ENCODE data around the gene CDC42EP4. TPM values are rescaled to one million over a fixed set of nuclear protein-coding genes. Genes with fewer than 3 reads are reported as not detected.
"Not testable (repeated sequence)": the region's sequence is repeated elsewhere in the genome, so short reads cannot be mapped to it uniquely, and the experiment has no call there.

Gene CDC42EP4
- total and polyA plus RNA-seq, 2 experiments from 2014 or later: 62.4 to 82.7 TPM

GRCh38 chr17:73315471-73315870, 3.7 kb upstream of the CDC42EP4 start:
- no peaks in the 10 kb centered on the region for H3K9me3 ChIP-seq (ENCODE audit: low read depth)
- H4K20me1 ChIP-seq (ENCODE audit: insufficient read depth, poor library complexity, severe bottlenecking): no peaks in the 10 kb centered on the region
- no peaks in the 10 kb centered on the region for H3K27me3 ChIP-seq
- no peaks in the 10 kb centered on the region for H3K9me2 ChIP-seq (replicated peaks; ENCODE audit: insufficient read depth)
- 36% methylated on average over 5 of the region's 5 CpGs for WGBS (ENCODE audit: low lambda C conversion rate, missing lambda C conversion rate)
- H3K27ac ChIP-seq: peak overlapping the region; percentile 37
- no peak for TF ChIP-seq EZH2 (IDR thresholded peaks at IDR 0.05; ENCODE audit: borderline replicate concordance)
- no peak for TF ChIP-seq EZH2phosphoT487 (IDR thresholded peaks at IDR 0.05; ENCODE audit: low read depth, severe bottlenecking, unreplicated experiment)
- TF ChIP-seq CTCF (IDR thresholded peaks at IDR 0.05; ENCODE audit: poor library complexity): no peak
- H3K4me1 ChIP-seq (ENCODE audit: insufficient read depth): peaks cover 32% of the 10 kb centered on the region
- no peak overlapping the region for H2AFZ ChIP-seq
- H3K36me3 ChIP-seq (replicated peaks; ENCODE audit: insufficient read depth, low read depth): no peaks in the 10 kb centered on the region
- peaks cover 5% of the 10 kb centered on the region for H3K79me2 ChIP-seq
- no peak overlapping the region for H3K4me2 ChIP-seq
- DNase-seq (ENCODE audit: low spot score): no peak
- no peak overlapping the region for H3K4me3 ChIP-seq

GRCh38 chr17:73313526-73314127, 1.8 kb upstream of the CDC42EP4 start:
- no peak overlapping the region for H3K27ac ChIP-seq
- TF ChIP-seq EZH2phosphoT487 (IDR thresholded peaks at IDR 0.05; ENCODE audit: low read depth, severe bottlenecking, unreplicated experiment): no peak
- no peak for TF ChIP-seq CTCF (IDR thresholded peaks at IDR 0.05; ENCODE audit: poor library complexity)
- no peak for TF ChIP-seq EZH2 (IDR thresholded peaks at IDR 0.05; ENCODE audit: borderline replicate concordance)
- H3K4me1 ChIP-seq (ENCODE audit: insufficient read depth): peaks cover 33% of the 10 kb centered on the region
- H3K9me3 ChIP-seq (ENCODE audit: low read depth): no peaks in the 10 kb centered on the region
- no peak overlapping the region for H3K4me3 ChIP-seq
- no peaks in the 10 kb centered on the region for H3K27me3 ChIP-seq
- H2AFZ ChIP-seq: no peak overlapping the region
- no peaks in the 10 kb centered on the region for H3K9me2 ChIP-seq (replicated peaks; ENCODE audit: insufficient read depth)
- H3K36me3 ChIP-seq (replicated peaks; ENCODE audit: insufficient read depth, low read depth): no peaks in the 10 kb centered on the region
- H3K4me2 ChIP-seq: no peak overlapping the region
- DNase-seq (ENCODE audit: low spot score): no peak
- WGBS (ENCODE audit: low lambda C conversion rate, missing lambda C conversion rate): 75% methylated on average over 8 of the region's 8 CpGs
- H4K20me1 ChIP-seq (ENCODE audit: insufficient read depth, poor library complexity, severe bottlenecking): no peaks in the 10 kb centered on the region
- H3K79me2 ChIP-seq: peaks cover 23% of the 10 kb centered on the region

GRCh38 chr17:73312887-73313286, 1.1 kb upstream of the CDC42EP4 start:
- H3K9me2 ChIP-seq (replicated peaks; ENCODE audit: insufficient read depth); H4K20me1 ChIP-seq (ENCODE audit: insufficient read depth, poor library complexity, severe bottlenecking); H3K27me3 ChIP-seq; H3K9me3 ChIP-seq (ENCODE audit: low read depth); H3K36me3 ChIP-seq (replicated peaks; ENCODE audit: insufficient read depth, low read depth); H3K4me3 ChIP-seq; DNase-seq (ENCODE audit: low spot score): not testable (repeated sequence)
- H3K4me1 ChIP-seq (ENCODE audit: insufficient read depth): peaks cover 31% of the 10 kb centered on the region
- peaks cover 30% of the 10 kb centered on the region for H3K79me2 ChIP-seq
- WGBS (ENCODE audit: low lambda C conversion rate, missing lambda C conversion rate): 74% methylated on average over 11 of the region's 11 CpGs
- H3K27ac ChIP-seq: peak overlapping the region; percentile 96
- H3K4me2 ChIP-seq: peak overlapping the region; percentile 85
- peak overlapping the region; percentile 58 for H2AFZ ChIP-seq

- Histone ChIP-seq H3K79me2 (peaks cover 45% of the 10 kb centered on the region), H4K20me1 (ENCODE audit: insufficient read depth, poor library complexity, severe bottlenecking) (peaks cover 13% of the 10 kb centered on the region), H3K27me3 (no peaks in the 10 kb centered on the region), H3K9me2 (replicated peaks; ENCODE audit: insufficient read depth) (no peaks in the 10 kb centered on the region), H3K27ac (peak overlapping the region; percentile 100), H3K4me3 (peak overlapping the region; percentile 90), H3K36me3 (replicated peaks; ENCODE audit: insufficient read depth, low read depth) (no peaks in the 10 kb centered on the region), H2AFZ (peak overlapping the region; percentile 13), H3K9me3 (ENCODE audit: low read depth) (no peaks in the 10 kb centered on the region), H3K4me1 (ENCODE audit: insufficient read depth) (peaks cover 34% of the 10 kb centered on the region), H3K4me2 (peak overlapping the region; percentile 94)
- TF ChIP-seq EZH2 (IDR thresholded peaks at IDR 0.05; ENCODE audit: borderline replicate concordance) (no peak), CTCF (IDR thresholded peaks at IDR 0.05; ENCODE audit: poor library complexity) (no peak), EZH2phosphoT487 (IDR thresholded peaks at IDR 0.05; ENCODE audit: low read depth, severe bottlenecking, unreplicated experiment) (no peak)
- DNase-seq (ENCODE audit: low spot score): no peak
- WGBS (ENCODE audit: low lambda C conversion rate, missing lambda C conversion rate): under 1% methylated on average over 33 of the region's 38 CpGs
Observed at GRCh38 chr17:73311428-73311780, 397 bp downstream of the CDC42EP4 start.
